Panc1 (cell line): Measurements from ENCODE around the gene APAF1.

ENCODE experiments used
- CTCF ChIP-seq: fragments of 450-650 bp; IDR thresholded peaks from 2 replicates; pipeline ENCODE4 v1.5.1; 2017; ENCODE audit warnings: mild to moderate bottlenecking
- POLR2AphosphoS5 ChIP-seq: IDR thresholded peaks from 2 replicates; pipeline ENCODE4 v1.6.1; 2012; ENCODE audit warnings: mild to moderate bottlenecking, low read depth, low read length, moderate library complexity
- REST ChIP-seq, 2 experiments: IDR thresholded peaks; 2 replicates each; pipeline ENCODE4 v1.6.1; 2011 to 2012; ENCODE audit warnings: low read depth in 2 of 2, control low read depth in 1 of 2, low read length in 1 of 2, mild to moderate bottlenecking in 1 of 2, moderate library complexity in 1 of 2; ENCODE audit not compliant: insufficient read depth in 1 of 2
- SIN3A ChIP-seq: IDR thresholded peaks from 2 replicates; pipeline ENCODE4 v1.6.1; 2012; ENCODE audit warnings: low read depth, mild to moderate bottlenecking, low read length, moderate library complexity, borderline replicate concordance; ENCODE audit not compliant: insufficient read depth
- TCF7L2 ChIP-seq: IDR thresholded peaks from 2 replicates; pipeline ENCODE4 v1.6.1; 2011; ENCODE audit warnings: mild to moderate bottlenecking, low read depth, low read length, inconsistent platforms

- TF ChIP-seq POLR2AphosphoS5, result no peak
- no peak for TF ChIP-seq CTCF
- no peak for TF ChIP-seq TCF7L2
- no peak for TF ChIP-seq REST (IDR thresholded peaks at IDR 0.05; ENCODE audit: insufficient read depth in 1 of 2, low read depth in 2 of 2, low read length in 1 of 2)
- TF ChIP-seq SIN3A, result no peak
Observed at GRCh38 chr12:98656289-98657101, 11.4 kb downstream of the APAF1 start.
